GM04504 (cell line): Measurements from ENCODE around the gene SGSM2.

Experiments
- DNase-seq: peaks from one replicate; pipeline ENCODE4 v3.0.0-alpha.2; 2012; ENCODE audit warnings: low read depth

The SGSM2 gene

GRCh38 chr17:2368359-2368758 lies 31.1 kb downstream of the SGSM2 start:
- no peak for DNase-seq

GRCh38 chr17:2369039-2369438 lies 31.7 kb downstream of the SGSM2 start:
- no peak for DNase-seq

GRCh38 chr17:2369551-2370210 lies 32.4 kb downstream of the SGSM2 start:
- DNase-seq: no peak

GRCh38 chr17:2370211-2370589 lies 32.9 kb downstream of the SGSM2 start:
- no peak for DNase-seq

- no peak for DNase-seq
Observed at GRCh38 chr17:2371183-2372130, 34.2 kb downstream of the SGSM2 start.

- no peak for DNase-seq
Observed at GRCh38 chr17:2372180-2372579, 34.9 kb downstream of the SGSM2 start.

- no peak for DNase-seq
Observed at GRCh38 chr17:2372681-2373080, 35.4 kb downstream of the SGSM2 start.

- DNase-seq: no peak
Observed at GRCh38 chr17:2373179-2373578, 35.9 kb downstream of the SGSM2 start.

GRCh38 chr17:2374549-2375285 lies 37.4 kb downstream of the SGSM2 start:
- DNase-seq: no peak

- no peak for DNase-seq
Observed at GRCh38 chr17:2375406-2375805, 38.1 kb downstream of the SGSM2 start.

GRCh38 chr17:2376107-2376506 lies 38.8 kb downstream of the SGSM2 start:
- DNase-seq: no peak

GRCh38 chr17:2377659-2378058 lies 40.4 kb downstream of the SGSM2 start:
- no peak for DNase-seq

GRCh38 chr17:2378905-2379304 lies 41.6 kb downstream of the SGSM2 start:
- DNase-seq: no peak

GRCh38 chr17:2379489-2380225 lies 42.4 kb downstream of the SGSM2 start:
- no peak for DNase-seq

GRCh38 chr17:2380226-2380922 lies 43.1 kb downstream of the SGSM2 start:
- DNase-seq: no peak

- DNase-seq: no peak
Observed at GRCh38 chr17:2380950-2381649, 43.8 kb downstream of the SGSM2 start.

GRCh38 chr17:2383628-2384167 lies 46.4 kb downstream of the SGSM2 start:
- no peak for DNase-seq

- no peak for DNase-seq
Observed at GRCh38 chr17:2384439-2385127, 47.3 kb downstream of the SGSM2 start.

GRCh38 chr17:2385240-2386210 lies 48.2 kb downstream of the SGSM2 start:
- DNase-seq: no peak
